ENCODE measurements around the gene MMP17. TPM values are rescaled to one million over a fixed set of nuclear protein-coding genes. Genes with fewer than 3 reads are reported as not detected.

Gene MMP17
- 0.25 and 0.62 TPM in 2 replicates for total RNA-seq

GRCh38 chr12:131827961-131828534, at the start of gene MMP17:
Gene MMP17, plus strand, starts transcription at chr12:131828393. Its CDS starts 102 bp downstream, at chr12:131828495.
- Mint-ChIP-seq H3K27ac (no peak within 1 kb of the TSS), H3K27me3 (ENCODE audit: low read depth) (peaks cover 42% of the 10 kb centered on the region)
- intact Hi-C loops (cut with micrococcal nuclease), result no loop called here

DNA sequence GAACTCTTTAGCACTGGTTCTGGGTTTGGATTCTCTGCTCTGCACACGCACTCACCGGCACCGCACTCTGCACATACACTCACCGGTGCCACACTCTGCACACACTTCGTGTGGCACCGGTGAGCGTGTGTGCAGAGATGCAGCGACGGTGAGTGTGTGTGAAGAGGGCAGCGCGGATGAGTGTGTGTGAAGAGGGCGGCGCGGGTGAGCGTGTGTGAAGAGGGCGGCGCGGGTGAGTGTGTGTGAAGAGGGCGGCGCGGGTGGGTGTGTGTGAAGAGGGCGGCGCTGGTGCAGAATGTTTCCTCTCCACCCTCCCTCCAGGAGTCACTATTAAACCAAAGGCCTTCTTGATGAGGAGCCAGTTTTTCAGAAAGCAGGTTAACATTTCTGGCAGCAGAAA, 49.2 kb upstream of the MMP17 start:
- H3K4me3 Mint-ChIP-seq (ENCODE audit: low read depth), result no peak overlapping the region
- no peaks in the 10 kb centered on the region for H3K27me3 Mint-ChIP-seq (ENCODE audit: low read depth)
- no peak for DNase-seq (ENCODE audit: low spot score)
- intact Hi-C loops (cut with micrococcal nuclease), result no loop called here
- H3K4me1 Mint-ChIP-seq (ENCODE audit: low read depth), result peaks cover 2% of the 10 kb centered on the region
- no peaks in the 10 kb centered on the region for H3K9me3 Mint-ChIP-seq
- H3K36me3 Mint-ChIP-seq (ENCODE audit: low read depth), result peaks cover 53% of the 10 kb centered on the region
- H3K27ac Mint-ChIP-seq, result no peak overlapping the region

More at GRCh38 chr12:131827961-131828534, at the start of gene MMP17:
- H3K9me3 Mint-ChIP-seq, result no peaks in the 10 kb centered on the region
- DNase-seq (ENCODE audit: low spot score), result no peak
- H3K36me3 Mint-ChIP-seq (ENCODE audit: low read depth), result no peaks in the 10 kb centered on the region
- peak within 1 kb of the TSS; percentile 56 for H3K4me3 Mint-ChIP-seq (ENCODE audit: low read depth)
- H3K4me1 Mint-ChIP-seq (ENCODE audit: low read depth), result peaks cover 4% of the 10 kb centered on the region

DNA sequence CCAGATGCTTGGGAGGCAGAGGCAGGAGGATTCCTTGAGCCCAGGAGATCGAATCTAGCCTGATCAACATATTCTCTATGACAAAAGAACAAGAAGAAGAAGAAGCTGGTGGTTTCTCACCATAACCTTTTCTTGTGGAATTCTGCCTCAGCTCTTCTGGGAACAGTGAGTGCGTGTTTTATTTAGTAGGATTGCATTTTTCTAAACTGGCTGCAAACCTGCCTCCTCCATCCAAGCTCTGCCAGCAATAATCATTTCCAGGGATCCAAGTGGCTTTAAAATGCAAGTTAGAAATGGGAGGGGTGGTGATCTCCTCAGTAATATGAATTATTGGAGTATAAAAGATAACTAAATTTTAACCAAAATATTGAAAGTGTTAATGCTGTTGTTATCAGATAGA, 46.1 kb upstream of the MMP17 start:
- DNase-seq (ENCODE audit: low spot score), result no peak
- H3K27ac Mint-ChIP-seq, result no peak overlapping the region
- no peaks in the 10 kb centered on the region for H3K27me3 Mint-ChIP-seq (ENCODE audit: low read depth)
- H3K36me3 Mint-ChIP-seq (ENCODE audit: low read depth), result peaks cover 49% of the 10 kb centered on the region
- H3K9me3 Mint-ChIP-seq, result no peaks in the 10 kb centered on the region
- no peaks in the 10 kb centered on the region for H3K4me1 Mint-ChIP-seq (ENCODE audit: low read depth)
- H3K4me3 Mint-ChIP-seq (ENCODE audit: low read depth), result no peak overlapping the region
- intact Hi-C loops (cut with micrococcal nuclease), result no loop called here

DNA sequence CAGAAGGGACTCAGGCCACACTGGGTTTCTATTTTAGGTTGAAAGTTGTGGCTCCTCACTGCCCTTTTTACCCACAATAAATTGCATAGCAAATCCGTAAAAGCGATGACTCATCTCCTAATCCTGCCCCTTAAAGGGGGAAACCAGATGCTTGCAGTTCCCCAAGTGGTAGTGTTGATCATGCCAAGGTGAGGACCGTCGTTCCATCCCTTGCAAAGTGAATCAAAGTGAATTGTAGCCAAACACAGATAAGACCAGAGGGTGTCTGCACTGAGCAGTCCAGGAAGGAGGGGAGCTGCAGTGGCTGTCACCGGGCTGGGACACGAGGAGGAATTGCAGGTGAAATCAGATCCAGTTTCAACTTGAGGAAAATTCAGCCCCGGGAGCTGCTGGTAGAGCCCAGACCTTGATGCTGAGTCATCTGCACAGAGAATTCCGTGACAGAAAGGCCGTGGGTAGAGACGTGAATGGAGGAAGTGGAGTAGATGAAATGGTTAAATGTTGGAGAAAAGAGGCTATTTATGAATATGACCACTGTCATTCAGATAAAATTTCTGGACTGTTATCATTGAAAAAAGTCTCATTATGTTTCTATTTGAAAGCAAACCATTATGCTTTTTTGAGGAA, 44.2 kb upstream of the MMP17 start:
- no peak for DNase-seq (ENCODE audit: low spot score)
- Mint-ChIP-seq H3K27ac (peak overlapping the region; percentile 13), H3K9me3 (no peaks in the 10 kb centered on the region), H3K36me3 (ENCODE audit: low read depth) (peaks cover 42% of the 10 kb centered on the region), H3K4me3 (ENCODE audit: low read depth) (no peak overlapping the region), H3K4me1 (ENCODE audit: low read depth) (no peaks in the 10 kb centered on the region), H3K27me3 (ENCODE audit: low read depth) (no peaks in the 10 kb centered on the region)
- intact Hi-C loops (cut with micrococcal nuclease), result no loop called here

DNA sequence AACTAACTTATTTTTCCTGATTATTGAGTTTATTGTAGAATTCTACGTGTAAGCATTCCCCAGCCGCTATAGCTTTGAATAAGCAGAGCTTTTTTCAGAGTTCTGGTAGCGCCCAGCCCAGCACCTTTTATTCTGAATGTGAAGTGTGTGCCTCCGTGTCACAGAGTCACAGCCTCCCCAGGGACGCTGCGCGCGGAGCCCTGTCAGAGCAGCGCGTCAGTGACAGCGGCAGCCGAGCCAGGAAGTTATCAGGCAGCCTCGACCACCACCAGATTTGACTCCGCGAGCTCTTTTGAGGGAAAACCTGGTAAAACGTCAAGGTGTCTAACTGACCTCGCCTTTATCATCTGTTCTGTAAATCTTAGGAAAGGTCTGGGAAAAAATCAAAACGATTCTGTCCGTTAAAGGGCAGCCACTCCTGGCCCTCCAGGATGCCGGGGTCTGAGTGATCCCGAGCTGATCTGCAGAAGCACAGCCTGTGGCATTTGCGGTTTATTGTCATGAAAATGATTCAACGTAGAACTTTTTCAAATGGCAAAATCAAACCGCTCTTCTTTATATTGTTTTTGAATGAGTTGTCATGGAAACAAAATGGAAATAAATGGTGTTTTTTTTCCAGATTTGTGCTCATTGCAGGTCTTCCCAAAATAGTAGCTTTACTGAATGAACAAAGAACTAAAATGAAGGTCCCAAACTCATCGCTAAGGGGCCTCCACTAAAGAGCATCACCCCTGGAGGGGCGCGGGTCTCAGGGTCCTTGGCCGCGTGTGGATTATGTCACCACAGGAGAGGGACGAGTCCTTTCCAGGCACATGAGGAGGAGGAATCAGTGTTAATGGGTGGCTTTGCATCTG, 43.1 kb upstream of the MMP17 start:
- no peak overlapping the region for H3K27ac Mint-ChIP-seq
- intact Hi-C loops (cut with micrococcal nuclease), result no loop called here
- H3K36me3 Mint-ChIP-seq (ENCODE audit: low read depth), result peaks cover 43% of the 10 kb centered on the region
- no peaks in the 10 kb centered on the region for H3K4me1 Mint-ChIP-seq (ENCODE audit: low read depth)
- no peaks in the 10 kb centered on the region for H3K27me3 Mint-ChIP-seq (ENCODE audit: low read depth)
- DNase-seq (ENCODE audit: low spot score), result no peak
- no peak overlapping the region for H3K4me3 Mint-ChIP-seq (ENCODE audit: low read depth)
- no peaks in the 10 kb centered on the region for H3K9me3 Mint-ChIP-seq

DNA sequence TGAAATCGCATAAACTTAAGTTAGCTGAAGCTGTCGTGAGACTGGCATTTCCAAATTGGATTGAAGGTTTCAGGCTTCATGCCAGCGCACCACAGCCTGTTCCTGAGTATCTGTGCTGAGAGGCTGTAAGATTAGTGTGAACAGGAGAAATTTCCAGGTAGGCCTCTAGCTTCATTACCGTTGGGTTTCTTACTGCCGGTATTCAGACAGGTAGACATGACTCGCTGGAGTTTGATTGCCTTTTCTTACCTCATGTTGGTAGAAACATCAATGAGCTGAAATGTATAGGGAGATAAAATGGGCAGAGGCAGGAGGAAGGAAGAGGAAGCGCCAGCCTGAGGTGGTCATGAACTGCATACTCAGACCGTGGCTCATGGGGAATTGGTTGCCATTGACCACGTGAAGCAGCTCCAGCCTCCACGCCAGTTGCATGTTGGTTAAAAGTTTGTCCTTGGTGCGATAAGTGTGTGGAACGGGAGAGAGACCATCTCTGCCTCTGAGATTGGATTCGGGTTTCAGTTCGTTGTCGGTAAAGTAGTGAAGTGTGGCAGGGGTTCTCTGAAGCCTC, 42.3 kb upstream of the MMP17 start:
- Mint-ChIP-seq H3K27ac (no peak overlapping the region), H3K36me3 (ENCODE audit: low read depth) (peaks cover 46% of the 10 kb centered on the region)
- intact Hi-C loops (cut with micrococcal nuclease), result no loop called here

DNA sequence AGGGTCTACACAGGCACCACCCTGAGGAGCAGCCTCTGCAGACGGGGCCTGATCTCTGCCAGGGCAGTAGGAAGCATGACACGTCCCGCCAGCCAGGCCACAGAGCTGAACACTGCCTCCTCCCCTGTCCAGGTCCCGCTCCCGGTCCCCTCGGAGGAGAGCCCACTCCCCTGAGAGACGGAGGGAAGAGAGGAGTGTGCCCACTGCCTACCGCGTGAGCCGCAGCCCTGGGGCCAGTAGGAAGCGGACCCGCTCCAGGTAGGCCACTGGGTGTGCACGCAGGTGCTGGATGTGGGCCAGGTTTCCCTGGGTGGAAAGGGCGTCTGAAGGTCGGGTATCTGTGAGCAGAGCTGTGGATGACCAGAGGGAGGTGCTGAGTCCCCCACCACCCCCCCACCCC, 41.9 kb upstream of the MMP17 start:
- H3K27ac Mint-ChIP-seq, result no peak overlapping the region
- no peaks in the 10 kb centered on the region for H3K27me3 Mint-ChIP-seq (ENCODE audit: low read depth)
- intact Hi-C loops (cut with micrococcal nuclease), result no loop called here
- DNase-seq (ENCODE audit: low spot score), result no peak
- H3K36me3 Mint-ChIP-seq (ENCODE audit: low read depth), result peaks cover 49% of the 10 kb centered on the region
- no peaks in the 10 kb centered on the region for H3K9me3 Mint-ChIP-seq
- H3K4me3 Mint-ChIP-seq (ENCODE audit: low read depth), result no peak overlapping the region
- H3K4me1 Mint-ChIP-seq (ENCODE audit: low read depth), result no peaks in the 10 kb centered on the region

More for the DNA sequence above, 42.3 kb upstream of the MMP17 start:
- H3K9me3 Mint-ChIP-seq, result no peaks in the 10 kb centered on the region
- no peak for DNase-seq (ENCODE audit: low spot score)
- H3K27me3 Mint-ChIP-seq (ENCODE audit: low read depth), result no peaks in the 10 kb centered on the region
- H3K4me3 Mint-ChIP-seq (ENCODE audit: low read depth), result no peak overlapping the region
- no peaks in the 10 kb centered on the region for H3K4me1 Mint-ChIP-seq (ENCODE audit: low read depth)

DNA sequence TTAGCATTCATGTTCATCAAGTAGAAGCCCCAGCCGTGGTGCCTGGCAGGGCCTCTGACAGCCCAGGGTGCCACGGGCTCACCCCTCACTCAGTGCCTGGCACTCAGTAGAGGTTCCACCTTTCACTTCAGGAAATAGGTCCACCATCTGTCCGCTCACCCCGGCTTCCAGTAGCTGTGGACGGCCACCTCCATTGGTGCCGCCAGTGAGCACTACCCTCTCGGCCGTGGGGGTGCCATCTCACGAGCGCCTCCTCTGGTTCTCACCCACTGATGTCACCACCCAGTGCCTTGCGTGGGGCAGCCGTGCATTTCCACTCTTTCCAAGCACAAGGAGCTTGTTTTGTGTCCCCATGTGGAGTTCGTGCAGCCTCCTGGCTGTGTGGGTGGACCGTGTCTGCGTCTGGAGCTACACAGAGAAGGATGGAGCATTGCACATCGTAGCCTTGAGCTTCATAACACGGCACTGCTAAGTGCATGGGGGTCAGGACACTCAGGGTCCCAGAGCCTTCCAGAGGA, 41.0 kb upstream of the MMP17 start:
- H3K9me3 Mint-ChIP-seq, result no peaks in the 10 kb centered on the region
- H3K4me3 Mint-ChIP-seq (ENCODE audit: low read depth), result no peak overlapping the region
- DNase-seq (ENCODE audit: low spot score), result no peak
- H3K27me3 Mint-ChIP-seq (ENCODE audit: low read depth), result no peaks in the 10 kb centered on the region
- intact Hi-C loops (cut with micrococcal nuclease), result no loop called here
- no peaks in the 10 kb centered on the region for H3K4me1 Mint-ChIP-seq (ENCODE audit: low read depth)
- H3K36me3 Mint-ChIP-seq (ENCODE audit: low read depth), result peaks cover 50% of the 10 kb centered on the region
- H3K27ac Mint-ChIP-seq, result no peak overlapping the region

GRCh38 chr12:131788070-131788469, 40.1 kb upstream of the MMP17 start:
- intact Hi-C loops (cut with micrococcal nuclease), result no loop called here
- Mint-ChIP-seq H3K36me3 (ENCODE audit: low read depth) (peaks cover 47% of the 10 kb centered on the region), H3K4me1 (ENCODE audit: low read depth) (no peaks in the 10 kb centered on the region), H3K27ac (no peak overlapping the region), H3K27me3 (ENCODE audit: low read depth) (no peaks in the 10 kb centered on the region), H3K9me3 (no peaks in the 10 kb centered on the region), H3K4me3 (ENCODE audit: low read depth) (no peak overlapping the region)
- DNase-seq (ENCODE audit: low spot score), result no peak

DNA sequence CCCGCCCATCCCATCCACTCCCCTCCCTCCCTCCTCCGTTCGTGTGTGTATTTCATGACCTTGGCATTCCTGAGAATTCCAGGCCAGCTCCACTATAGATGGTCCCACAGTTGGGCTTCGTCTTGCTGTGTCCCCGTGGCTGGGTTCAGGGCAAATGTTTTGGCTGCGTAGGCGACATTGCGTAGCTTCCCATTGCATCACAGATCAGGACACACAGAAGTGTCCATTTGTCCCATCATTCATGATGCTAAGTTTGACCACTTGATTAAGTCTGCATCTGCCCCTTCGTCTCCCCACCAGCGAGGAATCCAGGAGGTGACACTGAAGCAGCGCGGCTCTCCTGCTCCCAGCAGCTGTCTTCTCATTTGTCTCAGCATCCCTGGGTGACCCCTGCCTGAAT, 38.6 kb upstream of the MMP17 start:
- Mint-ChIP-seq H3K4me3 (ENCODE audit: low read depth) (no peak overlapping the region), H3K36me3 (ENCODE audit: low read depth) (peaks cover 50% of the 10 kb centered on the region), H3K9me3 (no peaks in the 10 kb centered on the region), H3K4me1 (ENCODE audit: low read depth) (no peaks in the 10 kb centered on the region), H3K27me3 (ENCODE audit: low read depth) (no peaks in the 10 kb centered on the region), H3K27ac (no peak overlapping the region)
- intact Hi-C loops (cut with micrococcal nuclease), result no loop called here
- DNase-seq (ENCODE audit: low spot score), result no peak

- no peak for DNase-seq (ENCODE audit: low spot score)
- Mint-ChIP-seq H3K36me3 (ENCODE audit: low read depth) (peaks cover 48% of the 10 kb centered on the region), H3K4me1 (ENCODE audit: low read depth) (no peaks in the 10 kb centered on the region), H3K4me3 (ENCODE audit: low read depth) (no peak overlapping the region), H3K27me3 (ENCODE audit: low read depth) (no peaks in the 10 kb centered on the region), H3K9me3 (no peaks in the 10 kb centered on the region), H3K27ac (no peak overlapping the region)
- intact Hi-C loops (cut with micrococcal nuclease), result no loop called here
Observed at GRCh38 chr12:131793243-131794022, 34.8 kb upstream of the MMP17 start.

DNA sequence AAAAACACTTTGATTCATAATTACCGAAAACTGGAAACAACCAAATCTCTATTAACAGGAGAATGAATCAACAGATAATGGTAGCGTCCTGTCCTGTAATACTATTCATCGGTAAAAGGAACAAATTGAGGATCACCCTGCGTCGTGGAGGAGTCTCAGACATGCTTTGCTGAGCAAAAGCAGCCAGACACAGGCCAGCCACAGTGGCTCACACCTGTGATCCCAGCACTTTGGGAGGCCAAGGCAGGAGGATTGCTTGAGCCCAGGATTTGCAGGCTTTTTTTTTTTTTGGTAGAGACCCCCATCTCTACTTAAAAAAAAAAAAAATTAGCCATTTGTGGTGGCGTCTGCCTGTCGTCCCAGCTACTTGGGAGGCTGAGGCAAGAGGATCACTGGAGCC, 34.1 kb upstream of the MMP17 start:
- no peak for DNase-seq (ENCODE audit: low spot score)
- H3K27me3 Mint-ChIP-seq (ENCODE audit: low read depth), result no peaks in the 10 kb centered on the region
- H3K9me3 Mint-ChIP-seq, result no peaks in the 10 kb centered on the region
- H3K4me3 Mint-ChIP-seq (ENCODE audit: low read depth), result no peak overlapping the region
- intact Hi-C loops (cut with micrococcal nuclease), result no loop called here
- H3K36me3 Mint-ChIP-seq (ENCODE audit: low read depth), result peaks cover 48% of the 10 kb centered on the region
- no peak overlapping the region for H3K27ac Mint-ChIP-seq
- no peaks in the 10 kb centered on the region for H3K4me1 Mint-ChIP-seq (ENCODE audit: low read depth)

All from activated T-helper 2 cell treated with anti-CD3 and anti-CD28 coated beads, Interferon-gamma antibody, Interleukin-2, Interleukin-4, amounts not matched to agents 10 μg/mL and 5 μg/mL and 100 μg/mL, durations not matched to agents 14 hours and 24 hours and 36 hours (primary cell).